ENCODE results near the gene CKS2. TPM values are rescaled to one million over a fixed set of nuclear protein-coding genes. Genes with fewer than 3 reads are reported as not detected.

The CKS2 gene
- total RNA-seq, 1 experiment from 2014 or later = 132 TPM

- H3K27ac ChIP-seq (ENCODE audit: low read length) = no peak overlapping the region
- DNase-seq (ENCODE audit: low read depth, low spot score) = no peak
- H3K9me3 ChIP-seq (ENCODE audit: control insufficient read depth, insufficient read depth, low read depth, low read length) = no peaks in the 10 kb centered on the region
- POLR2A ChIA-PET = interaction anchor here (0.7 kb wide), 1 partner anchor 10 kb away, joined by 3 read pairs; no protein-coding TSS in a partner anchor
- H3K4me1 ChIP-seq (ENCODE audit: control insufficient read depth, insufficient read depth, low read length) = no peaks in the 10 kb centered on the region
- intact Hi-C loops (cut with micrococcal nuclease; ENCODE audit: unreplicated experiment) = no loop called here
- H3K27me3 ChIP-seq (ENCODE audit: control insufficient read depth, insufficient read depth, low read length) = no peaks in the 10 kb centered on the region
- TF ChIP-seq, protein P1, sequence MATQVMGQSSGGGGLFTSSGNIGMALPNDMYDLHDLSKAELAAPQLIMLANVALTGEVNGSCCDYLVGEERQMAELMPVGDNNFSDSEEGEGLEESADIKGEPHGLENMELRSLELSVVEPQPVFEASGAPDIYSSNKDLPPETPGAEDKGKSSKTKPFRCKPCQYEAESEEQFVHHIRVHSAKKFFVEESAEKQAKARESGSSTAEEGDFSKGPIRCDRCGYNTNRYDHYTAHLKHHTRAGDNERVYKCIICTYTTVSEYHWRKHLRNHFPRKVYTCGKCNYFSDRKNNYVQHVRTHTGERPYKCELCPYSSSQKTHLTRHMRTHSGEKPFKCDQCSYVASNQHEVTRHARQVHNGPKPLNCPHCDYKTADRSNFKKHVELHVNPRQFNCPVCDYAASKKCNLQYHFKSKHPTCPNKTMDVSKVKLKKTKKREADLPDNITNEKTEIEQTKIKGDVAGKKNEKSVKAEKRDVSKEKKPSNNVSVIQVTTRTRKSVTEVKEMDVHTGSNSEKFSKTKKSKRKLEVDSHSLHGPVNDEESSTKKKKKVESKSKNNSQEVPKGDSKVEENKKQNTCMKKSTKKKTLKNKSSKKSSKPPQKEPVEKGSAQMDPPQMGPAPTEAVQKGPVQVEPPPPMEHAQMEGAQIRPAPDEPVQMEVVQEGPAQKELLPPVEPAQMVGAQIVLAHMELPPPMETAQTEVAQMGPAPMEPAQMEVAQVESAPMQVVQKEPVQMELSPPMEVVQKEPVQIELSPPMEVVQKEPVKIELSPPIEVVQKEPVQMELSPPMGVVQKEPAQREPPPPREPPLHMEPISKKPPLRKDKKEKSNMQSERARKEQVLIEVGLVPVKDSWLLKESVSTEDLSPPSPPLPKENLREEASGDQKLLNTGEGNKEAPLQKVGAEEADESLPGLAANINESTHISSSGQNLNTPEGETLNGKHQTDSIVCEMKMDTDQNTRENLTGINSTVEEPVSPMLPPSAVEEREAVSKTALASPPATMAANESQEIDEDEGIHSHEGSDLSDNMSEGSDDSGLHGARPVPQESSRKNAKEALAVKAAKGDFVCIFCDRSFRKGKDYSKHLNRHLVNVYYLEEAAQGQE (IDR thresholded peaks at IDR 0.05; ENCODE audit: insufficient read depth in 1 of 2, low read depth in 2 of 2, low read length in 1 of 2) = no peak
- TF ChIP-seq TCF7L2 (IDR thresholded peaks at IDR 0.05; ENCODE audit: low read depth, low read length) = no peak
- TF ChIP-seq, protein P2, sequence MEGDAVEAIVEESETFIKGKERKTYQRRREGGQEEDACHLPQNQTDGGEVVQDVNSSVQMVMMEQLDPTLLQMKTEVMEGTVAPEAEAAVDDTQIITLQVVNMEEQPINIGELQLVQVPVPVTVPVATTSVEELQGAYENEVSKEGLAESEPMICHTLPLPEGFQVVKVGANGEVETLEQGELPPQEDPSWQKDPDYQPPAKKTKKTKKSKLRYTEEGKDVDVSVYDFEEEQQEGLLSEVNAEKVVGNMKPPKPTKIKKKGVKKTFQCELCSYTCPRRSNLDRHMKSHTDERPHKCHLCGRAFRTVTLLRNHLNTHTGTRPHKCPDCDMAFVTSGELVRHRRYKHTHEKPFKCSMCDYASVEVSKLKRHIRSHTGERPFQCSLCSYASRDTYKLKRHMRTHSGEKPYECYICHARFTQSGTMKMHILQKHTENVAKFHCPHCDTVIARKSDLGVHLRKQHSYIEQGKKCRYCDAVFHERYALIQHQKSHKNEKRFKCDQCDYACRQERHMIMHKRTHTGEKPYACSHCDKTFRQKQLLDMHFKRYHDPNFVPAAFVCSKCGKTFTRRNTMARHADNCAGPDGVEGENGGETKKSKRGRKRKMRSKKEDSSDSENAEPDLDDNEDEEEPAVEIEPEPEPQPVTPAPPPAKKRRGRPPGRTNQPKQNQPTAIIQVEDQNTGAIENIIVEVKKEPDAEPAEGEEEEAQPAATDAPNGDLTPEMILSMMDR (IDR thresholded peaks at IDR 0.05) = no peak
- TF ChIP-seq POLR2AphosphoS5 (IDR thresholded peaks at IDR 0.05; ENCODE audit: low read depth, low read length) = no peak
- TF ChIP-seq SIN3A (IDR thresholded peaks at IDR 0.05; ENCODE audit: borderline replicate concordance, insufficient read depth, low read depth, low read length) = no peak
- BruUV-seq (replicated peaks) = no TSS peak
- in situ Hi-C loops (cut with HindIII; ENCODE audit: low pct_unique_long_range_greater_than_20kb, low sequenced_read_pairs) = no loop called here
- H3K36me3 ChIP-seq (ENCODE audit: control insufficient read depth, insufficient read depth, low read length) = peaks cover 6% of the 10 kb centered on the region
- CTCF ChIA-PET = no interaction called here
- no peak overlapping the region for H3K4me3 ChIP-seq (ENCODE audit: low read depth in 2 of 2, low read length in 2 of 2)
- no peak for ATAC-seq
Measured at GRCh38 chr9:89349607-89350006, 38.6 kb downstream of the CKS2 start.

GRCh38 chr9:89350988-89351557 is 40.1 kb downstream of the CKS2 start:
- BruUV-seq (replicated peaks) = no TSS peak
- peaks cover 6% of the 10 kb centered on the region for H3K36me3 ChIP-seq (ENCODE audit: control insufficient read depth, insufficient read depth, low read length)

More at GRCh38 chr9:89350988-89351557, 40.1 kb downstream of the CKS2 start:
- H3K9me3 ChIP-seq (ENCODE audit: control insufficient read depth, insufficient read depth, low read depth, low read length) = no peaks in the 10 kb centered on the region
- DNase-seq (ENCODE audit: low read depth, low spot score) = no peak
- ChIA-PET POLR2A (interaction anchor here (1.2 kb wide), 1 partner anchor 35 kb away, joined by 3 read pairs; no protein-coding TSS in a partner anchor), CTCF (no interaction called here)
- ATAC-seq = no peak
- intact Hi-C loops (cut with micrococcal nuclease; ENCODE audit: unreplicated experiment) (no loop called here), in situ Hi-C loops (cut with HindIII; ENCODE audit: low pct_unique_long_range_greater_than_20kb, low sequenced_read_pairs) (no loop called here)
- TF ChIP-seq, protein P1 (IDR thresholded peaks at IDR 0.05; ENCODE audit: insufficient read depth in 1 of 2, low read depth in 2 of 2, low read length in 1 of 2) = no peak
- TF ChIP-seq POLR2AphosphoS5 (IDR thresholded peaks at IDR 0.05; ENCODE audit: low read depth, low read length) (no peak), TCF7L2 (IDR thresholded peaks at IDR 0.05; ENCODE audit: low read depth, low read length) (no peak), SIN3A (IDR thresholded peaks at IDR 0.05; ENCODE audit: borderline replicate concordance, insufficient read depth, low read depth, low read length) (no peak)
- TF ChIP-seq, protein P2 (IDR thresholded peaks at IDR 0.05) = no peak
- H3K4me1 ChIP-seq (ENCODE audit: control insufficient read depth, insufficient read depth, low read length) = no peaks in the 10 kb centered on the region
- H3K27ac ChIP-seq (ENCODE audit: low read length) = no peak overlapping the region
- H3K4me3 ChIP-seq (ENCODE audit: low read depth in 2 of 2, low read length in 2 of 2) = no peak overlapping the region
- H3K27me3 ChIP-seq (ENCODE audit: control insufficient read depth, insufficient read depth, low read length) = no peaks in the 10 kb centered on the region
